IMR-90 (cell line): ENCODE data around the gene PSMC6.

Experiments used
- BHLHE40 ChIP-seq: fragments of 150-350 bp; IDR thresholded peaks from 2 replicates; pipeline ENCODE4 v1.6.1; 2016; ENCODE audit warnings: mild to moderate bottlenecking, low read depth, low read length
- CTCF ChIP-seq: conservative IDR thresholded peaks from 2 replicates; pipeline ENCODE4 v1.5.1; 2012; ENCODE audit warnings: mild to moderate bottlenecking, low read depth, low read length, improper control_type of control experiment
- FOS ChIP-seq: fragments of 150-350 bp; IDR thresholded peaks from 2 replicates; pipeline ENCODE4 v1.6.1; 2016; ENCODE audit warnings: low read depth, low read length
- MAFK ChIP-seq: IDR thresholded peaks from 2 replicates; pipeline ENCODE4 v1.6.1; 2012; ENCODE audit warnings: low read depth, low read length, improper control_type of control experiment
- MAZ ChIP-seq: IDR thresholded peaks from 2 replicates; pipeline ENCODE4 v1.6.1; 2012; ENCODE audit warnings: low read depth, mild to moderate bottlenecking, low read length, improper control_type of control experiment, moderate library complexity, borderline replicate concordance
- MXI1 ChIP-seq: IDR thresholded peaks from 2 replicates; pipeline ENCODE4 v1.6.1; 2012; ENCODE audit warnings: low read depth, mild to moderate bottlenecking, low read length, moderate library complexity, borderline replicate concordance
- NFE2L2 ChIP-seq: fragments of 150-350 bp; IDR thresholded peaks from 2 replicates; pipeline ENCODE4 v1.6.1; 2016; ENCODE audit warnings: low read depth, mild to moderate bottlenecking, low read length
- POLR2A ChIP-seq: IDR thresholded peaks from 2 replicates; pipeline ENCODE4 v1.6.1; 2012; ENCODE audit warnings: mild to moderate bottlenecking, low read depth, low read length
- RAD21 ChIP-seq: IDR thresholded peaks from 2 replicates; pipeline ENCODE4 v1.6.1; 2012; ENCODE audit warnings: low read length, improper control_type of control experiment
- RCOR1 ChIP-seq: IDR thresholded peaks from 2 replicates; pipeline ENCODE4 v1.6.1; 2012; ENCODE audit warnings: mild to moderate bottlenecking, low read length, improper control_type of control experiment; ENCODE audit not compliant: insufficient replicate concordance
- RFX5 ChIP-seq: IDR thresholded peaks from 2 replicates; pipeline ENCODE4 v1.8.0; 2012; ENCODE audit warnings: low read depth, mild to moderate bottlenecking, low read length, moderate library complexity
- SMC3 ChIP-seq: fragments of 150-350 bp; IDR thresholded peaks from 2 replicates; pipeline ENCODE4 v1.6.1; 2016; ENCODE audit warnings: low read depth, mild to moderate bottlenecking, antibody characterized with exemption, low read length, moderate library complexity
- USF2 ChIP-seq: fragments of 150-350 bp; IDR thresholded peaks from 2 replicates; pipeline ENCODE4 v1.6.1; 2017; ENCODE audit warnings: mild to moderate bottlenecking, antibody characterized with exemption, low read length, low read depth
- TF ChIP-seq, protein P1 (sequence below): fragments of 150-350 bp; IDR thresholded peaks from 2 replicates; pipeline ENCODE4 v1.6.1; 2016; ENCODE audit warnings: low read depth, mild to moderate bottlenecking, low read length, moderate library complexity, borderline replicate concordance

DNA sequence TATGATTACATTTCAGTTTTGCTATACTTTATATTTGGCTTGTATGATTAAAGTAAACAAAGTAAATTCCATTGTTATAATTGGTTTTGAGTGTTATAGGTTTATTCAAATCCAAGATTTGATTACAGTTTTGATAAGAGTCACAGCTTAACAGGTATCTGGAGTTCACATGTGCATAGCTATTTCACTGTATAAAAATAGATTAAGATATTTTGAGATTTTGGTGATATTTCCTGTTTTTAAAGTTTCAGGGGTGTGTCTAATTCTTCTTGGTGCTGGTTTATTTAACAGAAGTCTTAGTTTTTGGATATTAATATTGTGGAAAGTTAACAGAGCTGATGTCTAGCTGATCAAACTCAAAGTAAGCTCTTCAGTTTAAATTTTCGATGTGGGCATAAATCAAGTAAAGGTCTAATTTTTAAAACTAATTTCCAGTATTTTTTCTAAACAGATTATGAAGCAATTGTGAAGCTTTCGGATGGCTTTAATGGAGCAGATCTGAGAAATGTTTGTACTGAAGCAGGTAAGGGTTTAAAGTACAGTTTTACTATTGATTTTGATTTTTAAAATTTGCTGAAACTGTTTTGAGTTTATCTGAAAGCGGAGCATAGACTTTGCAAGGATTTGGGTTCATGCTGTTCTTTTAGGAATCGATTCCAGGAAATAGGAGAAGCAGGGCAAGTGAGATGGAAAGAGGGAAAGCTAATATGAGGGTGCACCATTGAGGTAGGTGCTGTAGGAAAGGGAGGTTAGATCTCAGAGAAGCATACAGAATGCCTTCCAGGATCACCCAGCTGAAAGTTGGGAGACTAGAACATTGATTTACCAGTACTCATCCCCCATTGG is 16.7 kb downstream of the PSMC6 start:
- TF ChIP-seq CTCF (no peak), RFX5 (no peak), POLR2A (no peak), RCOR1 (no peak), MAZ (no peak), USF2 (no peak), RAD21 (no peak), MAFK (no peak), FOS (no peak), BHLHE40 (no peak), NFE2L2 (no peak), SMC3 (no peak), MXI1 (no peak)
- TF ChIP-seq, protein P1, sequence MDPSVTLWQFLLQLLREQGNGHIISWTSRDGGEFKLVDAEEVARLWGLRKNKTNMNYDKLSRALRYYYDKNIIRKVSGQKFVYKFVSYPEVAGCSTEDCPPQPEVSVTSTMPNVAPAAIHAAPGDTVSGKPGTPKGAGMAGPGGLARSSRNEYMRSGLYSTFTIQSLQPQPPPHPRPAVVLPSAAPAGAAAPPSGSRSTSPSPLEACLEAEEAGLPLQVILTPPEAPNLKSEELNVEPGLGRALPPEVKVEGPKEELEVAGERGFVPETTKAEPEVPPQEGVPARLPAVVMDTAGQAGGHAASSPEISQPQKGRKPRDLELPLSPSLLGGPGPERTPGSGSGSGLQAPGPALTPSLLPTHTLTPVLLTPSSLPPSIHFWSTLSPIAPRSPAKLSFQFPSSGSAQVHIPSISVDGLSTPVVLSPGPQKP, result no peak
